Type B pancreatic cell (in vitro differentiated cells): ENCODE data around the gene ILRUN. TPM values are rescaled to one million over a fixed set of nuclear protein-coding genes. Genes with fewer than 3 reads are reported as not detected.
A peak's percentile ranks its signal among the peaks of the same experiment; 100 is the strongest.
"Not testable (repeated sequence)": the region's sequence is repeated elsewhere in the genome, so short reads cannot be mapped to it uniquely, and the experiment has no call there.

Source experiments
- DNase-seq: peaks from one replicate; pipeline ENCODE4 v3.0.0; 2021; ENCODE audit warnings: mixed read lengths; ENCODE audit not compliant: unreplicated experiment; ENCODE audit errors: extremely low spot score
- H3K27ac Mint-ChIP-seq: 2 replicates; pipeline ENCODE4 v1.8.0; 2021; ENCODE audit warnings: mild to moderate bottlenecking, mixed read lengths
- H3K27me3 Mint-ChIP-seq: 2 replicates; pipeline ENCODE4 v1.8.0; 2021; ENCODE audit warnings: mixed read lengths
- H3K36me3 Mint-ChIP-seq: 2 replicates; pipeline ENCODE4 v1.8.0; 2021; ENCODE audit warnings: mixed read lengths
- H3K4me1 Mint-ChIP-seq: one replicate; pipeline ENCODE4 v1.8.0; 2021; ENCODE audit warnings: mixed read lengths; ENCODE audit not compliant: unreplicated experiment
- H3K4me3 Mint-ChIP-seq: 2 replicates; pipeline ENCODE4 v1.8.0; 2021; ENCODE audit warnings: mild to moderate bottlenecking, mixed read lengths
- H3K9me3 Mint-ChIP-seq: 2 replicates; pipeline ENCODE4 v1.8.0; 2021; ENCODE audit warnings: mixed read lengths
- CTCF ChIP-seq: fragments of 200-600 bp; sonication (generic); conservative IDR thresholded peaks from 2 replicates; pipeline ENCODE4 v1.5.0; 2021; ENCODE audit warnings: antibody characterized with exemption, mild to moderate bottlenecking
- total RNA-seq: library from RNA; stranded (reverse); gene quantifications from 2 replicates; pipeline ENCODE4 v1.2.1, GENCODE V29; 2021; ENCODE audit warnings: low replicate concordance

The ILRUN gene
- total RNA-seq, 1 donor from 2014 or later: 60.3 TPM

- H3K27ac Mint-ChIP-seq: peak overlapping the region; percentile 6
- H3K9me3 Mint-ChIP-seq: no peaks in the 10 kb centered on the region
- no peaks in the 10 kb centered on the region for H3K27me3 Mint-ChIP-seq
- TF ChIP-seq CTCF: no peak
- peaks cover 13% of the 10 kb centered on the region for H3K36me3 Mint-ChIP-seq
- no peak overlapping the region for H3K4me3 Mint-ChIP-seq
- peaks cover 18% of the 10 kb centered on the region for H3K4me1 Mint-ChIP-seq
- DNase-seq: no peak
Observed at GRCh38 chr6:34684919-34685318, 11.6 kb downstream of the ILRUN start.

DNA sequence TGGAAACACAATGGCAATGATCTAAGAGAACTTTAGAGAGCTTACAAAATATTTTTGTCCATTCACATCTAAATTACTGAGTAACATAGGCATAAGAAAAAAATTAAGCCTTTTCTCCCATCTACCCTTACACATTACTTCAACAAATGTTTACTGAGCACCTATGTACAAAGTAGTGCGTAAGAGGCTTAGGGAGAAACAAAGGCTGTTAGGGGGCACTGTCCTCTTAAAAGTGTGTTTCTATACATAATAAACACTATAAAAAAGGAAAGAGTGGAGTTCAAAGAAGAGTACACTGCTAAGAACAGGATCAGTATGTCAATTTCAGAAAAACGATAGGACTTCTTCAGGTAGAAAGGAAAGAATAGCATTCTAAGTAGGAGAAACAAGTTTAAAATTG lies 12.2 kb downstream of the ILRUN start:
- no peak overlapping the region for H3K27ac Mint-ChIP-seq

DNA sequence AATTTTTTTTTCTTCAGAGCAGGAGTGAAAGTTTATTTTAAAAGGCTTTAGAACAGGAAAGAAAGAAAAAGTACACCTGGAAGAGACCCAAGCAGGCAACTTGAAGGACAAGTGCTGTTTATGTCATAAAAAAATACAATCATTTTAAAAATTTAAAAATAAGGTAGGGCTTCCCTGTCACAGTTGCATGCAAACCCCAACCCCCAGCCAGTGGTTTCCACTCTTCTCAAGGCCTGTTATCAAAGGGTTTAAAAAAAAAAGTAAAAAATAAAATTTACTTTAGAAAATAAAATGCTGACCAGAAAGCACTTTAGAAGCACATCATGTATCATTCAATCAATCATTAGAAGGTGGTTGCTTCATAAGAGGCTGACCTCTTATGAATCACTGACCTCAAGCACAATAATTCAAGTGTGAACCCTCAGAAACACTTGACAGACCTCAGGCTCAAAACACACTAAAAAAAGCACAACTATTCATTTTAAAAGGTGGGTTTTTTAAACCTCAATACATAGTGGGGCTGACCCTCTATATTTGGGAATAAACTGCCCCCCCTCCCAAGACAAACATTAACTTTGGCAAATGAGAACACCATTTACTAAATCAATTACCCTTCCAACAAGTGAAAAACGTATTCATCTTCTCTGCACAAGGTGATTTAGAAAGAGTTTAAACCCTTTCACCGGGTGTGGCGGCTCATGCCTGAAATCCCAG lies 15.6 kb downstream of the ILRUN start:
- Mint-ChIP-seq H3K9me3 (no peaks in the 10 kb centered on the region), H3K27ac (peak overlapping the region; percentile 72), H3K4me3 (peak overlapping the region; percentile 11), H3K27me3 (no peaks in the 10 kb centered on the region), H3K4me1 (peaks cover 16% of the 10 kb centered on the region), H3K36me3 (peaks cover 6% of the 10 kb centered on the region)
- no peak for TF ChIP-seq CTCF
- no peak for DNase-seq

More for the DNA sequence above, 12.2 kb downstream of the ILRUN start:
- no peaks in the 10 kb centered on the region for H3K27me3 Mint-ChIP-seq
- peaks cover 12% of the 10 kb centered on the region for H3K36me3 Mint-ChIP-seq
- no peak for TF ChIP-seq CTCF
- DNase-seq: no peak
- H3K4me1 Mint-ChIP-seq: peaks cover 17% of the 10 kb centered on the region
- H3K4me3 Mint-ChIP-seq: no peak overlapping the region
- no peaks in the 10 kb centered on the region for H3K9me3 Mint-ChIP-seq

DNA sequence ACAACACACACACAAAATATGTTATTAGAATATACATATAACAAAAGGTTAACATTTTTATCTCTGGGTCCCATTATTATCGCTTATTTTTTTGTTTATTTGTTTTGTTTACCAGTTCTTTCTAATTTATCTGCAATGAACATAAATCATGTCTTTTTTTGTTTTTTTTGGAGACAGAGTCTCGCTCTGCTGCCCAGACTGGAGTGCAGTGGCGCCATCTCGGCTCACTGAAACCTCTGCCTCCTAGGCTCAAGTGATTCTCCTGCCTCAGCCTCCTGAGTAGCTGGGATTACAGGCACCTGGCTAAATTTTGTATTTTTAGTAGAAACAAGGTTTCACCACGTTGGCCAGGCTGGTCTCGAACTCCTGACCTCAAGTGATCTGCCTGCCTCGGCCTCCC lies 16.3 kb downstream of the ILRUN start:
- not testable (repeated sequence) for H3K36me3 Mint-ChIP-seq, H3K4me3 Mint-ChIP-seq, H3K27me3 Mint-ChIP-seq, H3K9me3 Mint-ChIP-seq, H3K27ac Mint-ChIP-seq, DNase-seq
- H3K4me1 Mint-ChIP-seq: peaks cover 16% of the 10 kb centered on the region

DNA sequence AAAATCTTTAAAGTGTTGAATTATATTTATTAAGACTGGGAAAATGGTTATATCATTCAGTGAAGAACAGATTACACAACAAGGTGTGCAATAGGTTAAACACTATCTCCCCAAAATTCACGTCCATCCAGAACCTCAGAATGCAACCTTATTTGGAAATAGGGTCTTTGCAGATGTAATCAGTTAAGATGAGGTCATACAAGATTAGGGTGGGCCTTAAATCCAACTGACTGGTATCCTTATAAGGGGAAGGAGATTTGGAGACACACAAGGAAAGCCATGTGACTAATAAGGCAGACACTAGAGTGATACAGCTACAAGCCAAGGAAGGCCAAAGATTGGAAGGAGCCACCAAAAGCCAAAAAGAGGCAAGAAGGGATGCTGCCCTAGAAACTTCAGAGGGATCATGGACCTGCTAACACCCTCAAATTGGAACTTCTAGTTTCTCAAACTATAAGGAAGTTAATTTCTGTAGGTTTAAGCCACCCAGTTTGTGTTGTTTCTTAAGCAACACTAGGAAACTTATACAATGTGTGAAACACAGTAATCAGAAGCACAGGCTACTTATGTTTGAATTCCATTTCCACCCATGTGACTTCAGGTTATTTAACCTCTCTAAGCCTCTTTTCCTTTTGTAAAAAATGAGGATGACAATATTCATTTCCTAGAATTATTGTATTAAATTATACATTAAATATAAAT lies 16.9 kb downstream of the ILRUN start:
- no peak for TF ChIP-seq CTCF
- no peaks in the 10 kb centered on the region for H3K9me3 Mint-ChIP-seq
- no peak overlapping the region for H3K4me3 Mint-ChIP-seq
- H3K36me3 Mint-ChIP-seq: peaks cover 3% of the 10 kb centered on the region
- peaks cover 12% of the 10 kb centered on the region for H3K4me1 Mint-ChIP-seq
- no peaks in the 10 kb centered on the region for H3K27me3 Mint-ChIP-seq
- DNase-seq: no peak
- peak overlapping the region; percentile 64 for H3K27ac Mint-ChIP-seq

DNA sequence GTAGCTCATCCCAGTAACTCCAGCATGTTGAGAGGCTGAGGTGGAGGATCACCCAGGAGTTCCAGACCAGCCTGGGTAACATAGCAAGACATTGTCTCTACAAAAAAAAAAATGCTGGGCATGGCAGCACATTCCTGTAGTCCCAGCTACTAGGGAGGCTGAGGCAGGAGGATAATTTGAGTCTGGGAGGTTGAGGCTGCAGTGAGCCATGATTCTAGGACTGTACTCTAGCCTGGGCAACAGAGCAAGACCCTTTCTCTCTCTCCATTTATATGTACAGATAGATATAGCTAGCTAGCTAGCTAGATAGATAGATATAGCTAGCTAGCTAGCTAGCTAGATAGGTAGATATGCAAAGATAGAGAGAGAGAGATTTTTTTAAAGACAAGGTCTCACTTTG lies 20.4 kb downstream of the ILRUN start:
- Mint-ChIP-seq H3K27me3 (no peaks in the 10 kb centered on the region), H3K27ac (no peak overlapping the region), H3K36me3 (peaks cover 3% of the 10 kb centered on the region), H3K4me1 (peaks cover 18% of the 10 kb centered on the region), H3K4me3 (no peak overlapping the region), H3K9me3 (no peaks in the 10 kb centered on the region)
- DNase-seq: no peak
- no peak for TF ChIP-seq CTCF

DNA sequence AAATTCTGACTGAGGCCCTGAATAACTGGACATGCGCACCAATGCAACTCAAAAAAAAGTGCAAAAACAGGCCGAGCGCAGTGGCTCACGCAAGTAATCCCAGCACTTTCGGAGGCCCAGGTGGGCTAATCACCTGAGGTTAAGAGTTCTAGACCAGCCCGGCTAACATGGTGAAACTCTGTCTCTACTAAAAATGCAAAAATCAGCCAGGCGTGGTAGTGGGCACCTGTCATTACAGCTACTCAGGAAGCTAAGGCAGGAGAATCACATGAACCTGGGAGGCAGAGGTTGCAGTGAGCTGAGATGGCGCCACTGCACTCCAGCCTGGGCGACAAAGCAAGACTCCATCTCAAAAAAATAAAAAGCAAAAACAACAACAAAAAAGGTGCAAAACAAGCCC lies 21.6 kb downstream of the ILRUN start:
- H3K4me1 Mint-ChIP-seq: peaks cover 18% of the 10 kb centered on the region
- H3K9me3 Mint-ChIP-seq, H3K4me3 Mint-ChIP-seq, H3K36me3 Mint-ChIP-seq, DNase-seq, H3K27me3 Mint-ChIP-seq, H3K27ac Mint-ChIP-seq: not testable (repeated sequence)
